GM12801 (cell line): Measurements from ENCODE around the gene CRIP2.

Experiments used
- TF ChIP-seq, protein P1 (sequence below): IDR thresholded peaks from one replicate; pipeline ENCODE4 v1.5.1; 2011; ENCODE audit warnings: control low read depth; ENCODE audit not compliant: insufficient read length; ENCODE audit errors: extremely low read depth

CRIP2 gene

DNA sequence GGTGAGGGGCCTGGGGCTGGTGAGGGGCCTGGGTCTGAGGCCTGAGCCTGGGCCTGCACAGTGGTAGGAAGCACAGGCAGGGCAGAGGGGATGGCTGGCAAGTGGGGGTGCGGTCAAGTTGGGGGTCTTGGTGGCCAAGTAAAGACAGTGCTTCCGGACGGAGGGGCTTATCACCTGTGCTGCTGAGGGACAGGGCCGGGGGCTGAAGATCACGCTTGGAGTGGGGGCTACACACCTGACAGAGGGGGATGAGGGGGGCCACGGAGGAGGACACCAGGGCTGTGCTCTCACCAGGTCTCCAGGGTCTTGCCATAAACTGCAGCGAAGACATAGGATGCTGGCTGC lies 28.6 kb downstream of the CRIP2 start:
- TF ChIP-seq, protein P1, sequence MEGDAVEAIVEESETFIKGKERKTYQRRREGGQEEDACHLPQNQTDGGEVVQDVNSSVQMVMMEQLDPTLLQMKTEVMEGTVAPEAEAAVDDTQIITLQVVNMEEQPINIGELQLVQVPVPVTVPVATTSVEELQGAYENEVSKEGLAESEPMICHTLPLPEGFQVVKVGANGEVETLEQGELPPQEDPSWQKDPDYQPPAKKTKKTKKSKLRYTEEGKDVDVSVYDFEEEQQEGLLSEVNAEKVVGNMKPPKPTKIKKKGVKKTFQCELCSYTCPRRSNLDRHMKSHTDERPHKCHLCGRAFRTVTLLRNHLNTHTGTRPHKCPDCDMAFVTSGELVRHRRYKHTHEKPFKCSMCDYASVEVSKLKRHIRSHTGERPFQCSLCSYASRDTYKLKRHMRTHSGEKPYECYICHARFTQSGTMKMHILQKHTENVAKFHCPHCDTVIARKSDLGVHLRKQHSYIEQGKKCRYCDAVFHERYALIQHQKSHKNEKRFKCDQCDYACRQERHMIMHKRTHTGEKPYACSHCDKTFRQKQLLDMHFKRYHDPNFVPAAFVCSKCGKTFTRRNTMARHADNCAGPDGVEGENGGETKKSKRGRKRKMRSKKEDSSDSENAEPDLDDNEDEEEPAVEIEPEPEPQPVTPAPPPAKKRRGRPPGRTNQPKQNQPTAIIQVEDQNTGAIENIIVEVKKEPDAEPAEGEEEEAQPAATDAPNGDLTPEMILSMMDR: no peak

DNA sequence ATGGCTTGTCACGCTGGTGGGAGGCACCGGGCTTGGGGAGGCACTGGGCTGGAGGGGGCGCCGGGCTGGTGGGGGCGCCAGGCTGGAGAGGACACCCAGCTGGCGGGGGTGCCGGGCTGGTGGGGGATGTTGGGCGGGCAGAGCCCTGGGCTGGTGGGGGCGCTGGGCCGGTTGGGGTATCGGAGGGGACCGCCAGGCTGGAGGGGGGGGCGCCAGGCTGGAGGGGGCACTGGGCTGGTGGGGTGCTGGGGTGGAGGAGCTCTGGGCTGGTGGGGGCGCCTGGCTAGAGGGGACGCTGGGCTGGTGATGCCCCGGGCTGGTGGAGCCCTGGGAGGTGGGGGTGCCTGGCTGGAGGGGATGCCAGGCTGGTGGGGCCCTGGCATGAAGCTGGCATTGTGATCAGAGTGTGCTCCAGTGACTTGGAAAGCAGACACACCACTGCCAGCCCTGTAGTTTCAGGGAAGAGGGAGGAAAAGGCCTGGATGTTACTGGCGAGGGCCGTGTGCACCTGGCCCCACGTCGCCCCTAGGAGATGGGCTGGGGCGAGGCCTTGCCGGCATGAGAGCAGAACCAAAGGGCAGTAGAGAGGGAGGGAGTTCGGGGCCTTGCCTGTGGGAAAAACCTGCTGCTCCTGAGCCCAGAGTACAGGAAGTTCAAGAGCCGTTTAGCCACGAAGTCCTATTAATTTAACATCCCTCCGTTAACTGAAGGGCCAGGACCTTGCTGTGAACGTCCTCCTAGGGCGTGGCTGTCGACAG lies 29.5 kb downstream of the CRIP2 start:
- TF ChIP-seq, protein P1: no peak

DNA sequence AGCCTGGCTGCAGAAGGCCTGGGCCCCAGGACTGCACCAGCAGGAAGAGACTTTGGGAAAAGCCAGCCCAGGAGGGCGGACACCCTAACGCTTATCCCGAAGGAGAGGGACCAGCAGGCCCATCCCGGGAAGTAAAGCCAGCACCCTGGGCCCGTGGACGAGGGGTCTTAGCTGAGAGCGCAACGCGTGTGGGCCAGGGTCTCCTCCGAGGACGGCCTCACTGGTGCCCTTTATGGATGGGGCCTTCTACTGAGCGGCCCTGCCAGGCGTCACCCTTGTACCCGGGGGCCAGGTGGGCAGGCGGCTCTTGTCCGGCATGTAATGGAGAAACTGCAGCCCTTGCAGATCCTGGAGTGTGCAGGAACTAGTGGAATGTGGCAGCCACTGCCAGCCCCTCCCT lies 30.5 kb downstream of the CRIP2 start:
- TF ChIP-seq, protein P1: no peak

DNA sequence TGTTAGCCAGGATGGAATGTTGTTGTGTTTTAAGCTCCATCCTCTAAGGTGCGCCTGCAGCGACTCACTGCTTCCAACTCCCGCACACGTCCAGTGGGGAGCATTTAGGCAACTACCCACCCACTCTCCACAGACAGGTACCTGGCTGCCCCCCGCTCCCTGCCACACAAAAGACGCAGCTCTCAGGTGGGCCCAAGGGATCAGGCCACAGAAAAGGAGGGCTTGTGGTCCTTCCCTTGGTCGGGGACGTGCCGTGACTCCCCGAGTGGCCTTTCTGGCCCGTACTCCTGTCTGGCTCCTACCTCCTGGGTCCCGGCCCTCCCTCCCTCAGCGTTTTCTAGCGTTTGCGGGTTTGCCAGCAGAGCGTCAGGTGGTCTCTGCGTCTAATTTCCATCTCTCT lies 32.6 kb downstream of the CRIP2 start:
- TF ChIP-seq, protein P1: no peak

DNA sequence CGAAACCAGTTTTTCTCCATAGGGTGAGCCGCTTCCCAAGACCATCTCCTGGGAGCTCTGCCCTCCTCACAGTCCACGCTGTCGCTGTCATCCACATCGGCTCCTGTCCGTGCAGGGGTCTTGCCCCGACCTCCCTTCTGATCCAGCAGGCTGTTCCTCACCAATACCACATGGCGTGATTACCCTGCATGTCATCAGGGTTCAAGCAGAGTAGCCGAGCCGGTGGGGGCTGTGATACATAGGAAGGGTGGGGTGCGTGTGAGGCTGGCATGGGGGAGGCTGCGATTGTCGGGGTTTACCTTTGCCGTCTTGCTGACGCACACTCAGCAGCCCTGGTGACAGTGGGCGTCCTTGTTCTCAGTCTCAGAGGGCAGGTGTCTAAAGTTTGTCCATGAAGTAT lies 33.4 kb downstream of the CRIP2 start:
- TF ChIP-seq, protein P1: no peak

DNA sequence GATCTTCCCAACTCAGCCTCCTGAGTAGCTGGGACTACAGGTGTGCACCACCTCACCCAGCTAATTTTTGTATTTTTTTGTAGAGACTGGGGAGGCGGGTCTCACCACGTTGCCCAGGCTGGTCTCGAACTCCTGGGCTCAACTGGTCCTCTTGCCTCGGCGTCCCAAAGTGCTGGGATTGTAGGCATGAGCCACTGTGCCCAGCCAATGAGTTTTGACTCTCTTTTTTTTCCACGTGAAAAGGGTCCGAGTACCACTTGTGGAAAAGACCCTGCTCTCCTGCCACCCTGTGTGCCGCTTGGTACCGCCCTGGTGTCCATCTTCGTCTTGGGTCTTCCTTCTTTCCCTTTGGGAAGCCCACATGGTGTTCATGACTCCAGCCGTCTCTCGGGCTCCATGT lies 34.0 kb downstream of the CRIP2 start:
- TF ChIP-seq, protein P1: no peak

DNA sequence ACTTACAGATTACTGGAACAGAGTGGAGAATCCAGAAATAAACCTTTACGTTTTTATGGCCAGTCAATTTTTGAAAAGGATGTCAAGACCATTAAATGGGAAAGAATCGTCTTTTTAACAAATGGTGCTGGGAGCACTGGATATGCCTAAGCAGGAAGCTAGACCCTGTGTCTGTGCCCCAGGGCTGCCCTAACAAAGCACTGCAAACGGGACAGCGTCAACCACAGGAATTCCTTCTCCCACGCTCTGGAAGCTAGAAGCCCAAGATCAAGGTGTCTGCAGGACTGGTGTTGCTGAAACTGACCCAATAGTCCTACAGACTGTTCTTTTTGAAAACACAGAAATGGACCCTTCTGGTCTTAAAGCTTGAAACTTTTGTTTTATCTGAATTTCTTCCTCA lies 42.5 kb downstream of the CRIP2 start:
- TF ChIP-seq, protein P1: no peak
